ELR (cell line): ENCODE measurements around the gene SLC22A2.
"Not testable (repeated sequence)": the region's sequence is repeated elsewhere in the genome, so short reads cannot be mapped to it uniquely, and the experiment has no call there.

Experiments used
- DNase-seq: peaks from one replicate; pipeline ENCODE4 v3.0.0-alpha.2; 2015; ENCODE audit warnings: low read depth

Gene SLC22A2

GRCh38 chr6:160248538-160248937, 10.1 kb downstream of the SLC22A2 start:
- peak; percentile 61 for DNase-seq

- DNase-seq: no peak
Observed at GRCh38 chr6:160247457-160247883, 11.2 kb downstream of the SLC22A2 start.

GRCh38 chr6:160240691-160241084, 17.9 kb downstream of the SLC22A2 start:
- no peak for DNase-seq

GRCh38 chr6:160239929-160240690, 18.5 kb downstream of the SLC22A2 start:
- DNase-seq: no peak

GRCh38 chr6:160238761-160239751, 19.6 kb downstream of the SLC22A2 start:
- peak; percentile 81 for DNase-seq

- peak; percentile 56 for DNase-seq
Observed at GRCh38 chr6:160238278-160238711, 20.3 kb downstream of the SLC22A2 start.

GRCh38 chr6:160237597-160238275, 20.9 kb downstream of the SLC22A2 start:
- not testable (repeated sequence) for DNase-seq

GRCh38 chr6:160236235-160236872, 22.3 kb downstream of the SLC22A2 start:
- DNase-seq: not testable (repeated sequence)

GRCh38 chr6:160233950-160234640, 24.5 kb downstream of the SLC22A2 start:
- DNase-seq: not testable (repeated sequence)

- no peak for DNase-seq
Observed at GRCh38 chr6:160227769-160228161, 30.9 kb downstream of the SLC22A2 start.

- DNase-seq: no peak
Observed at GRCh38 chr6:160227038-160227768, 31.4 kb downstream of the SLC22A2 start.

GRCh38 chr6:160226118-160226591, 32.5 kb downstream of the SLC22A2 start:
- DNase-seq: no peak

- DNase-seq: no peak
Observed at GRCh38 chr6:160224639-160225237, 33.9 kb downstream of the SLC22A2 start.

- DNase-seq: no peak
Observed at GRCh38 chr6:160222491-160222890, 36.1 kb downstream of the SLC22A2 start.

GRCh38 chr6:160221918-160222317, 36.7 kb downstream of the SLC22A2 start:
- DNase-seq: no peak

GRCh38 chr6:160221423-160221822, 37.2 kb downstream of the SLC22A2 start:
- DNase-seq: peak; percentile 53

GRCh38 chr6:160218810-160219209, 39.8 kb downstream of the SLC22A2 start:
- DNase-seq: no peak

GRCh38 chr6:160217863-160218262, 40.8 kb downstream of the SLC22A2 start:
- DNase-seq: no peak

- no peak for DNase-seq
Observed at GRCh38 chr6:160217073-160217472, 41.5 kb downstream of the SLC22A2 start.

- peak; percentile 40 for DNase-seq
Observed at GRCh38 chr6:160215232-160215631, 43.4 kb downstream of the SLC22A2 start.
